OCI-LY3 (cell line): ENCODE measurements around the gene FBXL20.

ENCODE experiments used
- H2AFZ ChIP-seq: fragments of 200-600, 300-600 bp; shearing (Covaris generic); 2 replicates; pipeline ENCODE4 v1.6.0; 2014; ENCODE audit warnings: antibody characterized with exemption, low read depth, low read length
- H3K27ac ChIP-seq: fragments of 200-600, 300-600 bp; sonication (generic); 2 replicates; pipeline ENCODE4 v1.5.1; 2014; ENCODE audit warnings: mild to moderate bottlenecking, low read length, moderate library complexity, mixed read lengths
- H3K27me3 ChIP-seq: fragments of 200-600, 300-600 bp; sonication (generic); 2 replicates; pipeline ENCODE4 v1.6.1; 2014; ENCODE audit warnings: low read depth, low read length, mixed read lengths
- H3K36me3 ChIP-seq: fragments of 200-600, 300-600 bp; sonication (generic); replicated peaks from 2 replicates; pipeline ENCODE3; 2014; ENCODE audit warnings: low read depth, low read length, mixed read lengths
- H3K4me1 ChIP-seq: fragments of 300-600, 200-600 bp; sonication (generic); 2 replicates; pipeline ENCODE4 v1.6.1; 2014; ENCODE audit warnings: low read length, mixed read lengths
- H3K4me2 ChIP-seq: fragments of 200-600, 300-600 bp; sonication (generic); 2 replicates; pipeline ENCODE4 v1.6.1; 2014; ENCODE audit warnings: low read length, mixed read lengths
- H3K4me3 ChIP-seq: fragments of 300-600, 200-600 bp; sonication (generic); 2 replicates; pipeline ENCODE4 v1.5.1; 2014; ENCODE audit warnings: antibody characterized with exemption, mild to moderate bottlenecking, low read length, moderate library complexity
- H3K79me2 ChIP-seq: fragments of 300-600, 200-600 bp; shearing (Covaris generic); 2 replicates; pipeline ENCODE4 v1.6.1; 2014; ENCODE audit warnings: mild to moderate bottlenecking, low read length, mixed read lengths
- H3K9ac ChIP-seq: fragments of 300-600, 200-600 bp; shearing (Covaris generic); 2 replicates; pipeline ENCODE4 v1.6.0; 2014; ENCODE audit warnings: mild to moderate bottlenecking, low read length, moderate library complexity
- H3K9me3 ChIP-seq: fragments of 200-600, 300-600 bp; shearing (Covaris generic); 2 replicates; pipeline ENCODE4 v1.6.1; 2014; ENCODE audit warnings: low read length, mixed read lengths; ENCODE audit not compliant: insufficient read depth
- H4K20me1 ChIP-seq: fragments of 200-600, 300-600 bp; sonication (generic); 2 replicates; pipeline ENCODE4 v1.6.1; 2016; ENCODE audit warnings: low read length, mixed read lengths; ENCODE audit not compliant: insufficient read depth
- CTCF ChIP-seq: fragments of 200-600, 300-600 bp; sonication (generic); IDR thresholded peaks from 2 replicates; pipeline ENCODE4 v1.5.1; 2014; ENCODE audit warnings: antibody characterized with exemption, low read length, low read depth
- EZH2phosphoT487 ChIP-seq: fragments of 200-600 bp; shearing (Covaris generic); IDR thresholded peaks from 2 replicates; pipeline ENCODE4 v1.6.1; 2018; ENCODE audit warnings: antibody characterized with exemption, mixed run types, low read depth

FBXL20 gene

GRCh38 chr17:39231591-39232551 lies 169.6 kb downstream of the FBXL20 start:
- H3K36me3 ChIP-seq = no peaks in the 10 kb centered on the region
- peak overlapping the region; percentile 65 for H3K4me2 ChIP-seq
- no peak overlapping the region for H3K9ac ChIP-seq
- peak overlapping the region; percentile 43 for H3K4me3 ChIP-seq
- H3K4me1 ChIP-seq = peaks cover 13% of the 10 kb centered on the region
- peak overlapping the region; percentile 12 for H2AFZ ChIP-seq
- TF ChIP-seq EZH2phosphoT487 = no peak
- TF ChIP-seq CTCF = peak; percentile 85
- H4K20me1 ChIP-seq = no peaks in the 10 kb centered on the region
- H3K27me3 ChIP-seq = peaks cover 7% of the 10 kb centered on the region; the same call in 1 of the 2 replicates
- no peak overlapping the region for H3K27ac ChIP-seq
- no peaks in the 10 kb centered on the region for H3K79me2 ChIP-seq
- no peaks in the 10 kb centered on the region for H3K9me3 ChIP-seq

DNA sequence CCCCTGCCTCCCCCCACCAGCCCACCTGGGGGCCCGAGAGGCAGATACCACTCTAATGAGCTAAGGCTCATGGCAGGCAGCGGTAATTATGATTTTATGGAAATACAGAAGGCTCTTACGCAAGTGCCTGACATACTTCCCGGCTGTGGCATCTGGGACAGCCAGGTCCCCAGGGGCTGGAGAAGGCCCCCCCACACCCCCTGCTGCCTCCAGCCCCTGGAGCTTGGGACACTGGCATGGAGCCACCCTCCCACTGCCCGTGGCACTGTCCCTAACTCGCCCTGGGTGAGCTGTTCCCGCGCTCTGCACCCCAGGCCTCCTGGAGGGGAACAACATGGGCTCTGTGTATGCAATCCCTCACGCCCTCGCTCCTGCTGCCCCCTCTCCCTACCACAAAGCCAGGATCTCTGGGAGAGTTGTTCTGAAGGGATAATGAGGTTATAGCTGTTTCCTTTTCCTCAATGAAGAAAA lies 170.3 kb downstream of the FBXL20 start:
- Histone ChIP-seq H3K27me3 (peaks cover 7% of the 10 kb centered on the region; the same call in 1 of the 2 replicates), H2AFZ (no peak overlapping the region), H4K20me1 (no peaks in the 10 kb centered on the region), H3K9ac (no peak overlapping the region), H3K36me3 (no peaks in the 10 kb centered on the region), H3K27ac (no peak overlapping the region), H3K79me2 (no peaks in the 10 kb centered on the region), H3K4me2 (no peak overlapping the region), H3K9me3 (no peaks in the 10 kb centered on the region), H3K4me3 (no peak overlapping the region), H3K4me1 (peaks cover 13% of the 10 kb centered on the region)
- no peak for TF ChIP-seq EZH2phosphoT487
- no peak for TF ChIP-seq CTCF

DNA sequence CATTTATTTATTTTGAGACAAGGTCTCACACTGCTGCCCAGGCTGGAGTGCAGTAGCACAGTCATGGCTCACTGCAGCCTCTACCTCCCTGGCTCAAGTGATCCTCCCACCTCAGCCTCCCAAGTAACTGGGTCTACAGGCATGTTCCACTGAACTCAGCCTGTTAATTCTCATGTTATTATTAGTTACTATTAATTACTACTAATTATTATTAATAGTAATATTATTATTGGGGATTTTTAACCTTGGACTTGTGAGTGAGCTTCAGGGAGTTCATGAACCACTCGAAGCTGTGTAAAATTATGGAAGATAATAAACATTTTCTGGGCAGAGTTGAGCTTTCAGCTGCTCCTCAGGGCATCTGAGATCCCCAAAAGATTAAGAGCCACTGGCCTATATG lies 171.1 kb downstream of the FBXL20 start:
- Histone ChIP-seq H3K9me3 (no peaks in the 10 kb centered on the region), H2AFZ (no peak overlapping the region), H3K9ac (no peak overlapping the region), H4K20me1 (no peaks in the 10 kb centered on the region), H3K4me3 (no peak overlapping the region), H3K27ac (no peak overlapping the region), H3K4me2 (no peak overlapping the region), H3K79me2 (no peaks in the 10 kb centered on the region), H3K36me3 (no peaks in the 10 kb centered on the region), H3K27me3 (peaks cover 7% of the 10 kb centered on the region; the same call in 1 of the 2 replicates), H3K4me1 (peaks cover 6% of the 10 kb centered on the region)
- no peak for TF ChIP-seq CTCF
- no peak for TF ChIP-seq EZH2phosphoT487

DNA sequence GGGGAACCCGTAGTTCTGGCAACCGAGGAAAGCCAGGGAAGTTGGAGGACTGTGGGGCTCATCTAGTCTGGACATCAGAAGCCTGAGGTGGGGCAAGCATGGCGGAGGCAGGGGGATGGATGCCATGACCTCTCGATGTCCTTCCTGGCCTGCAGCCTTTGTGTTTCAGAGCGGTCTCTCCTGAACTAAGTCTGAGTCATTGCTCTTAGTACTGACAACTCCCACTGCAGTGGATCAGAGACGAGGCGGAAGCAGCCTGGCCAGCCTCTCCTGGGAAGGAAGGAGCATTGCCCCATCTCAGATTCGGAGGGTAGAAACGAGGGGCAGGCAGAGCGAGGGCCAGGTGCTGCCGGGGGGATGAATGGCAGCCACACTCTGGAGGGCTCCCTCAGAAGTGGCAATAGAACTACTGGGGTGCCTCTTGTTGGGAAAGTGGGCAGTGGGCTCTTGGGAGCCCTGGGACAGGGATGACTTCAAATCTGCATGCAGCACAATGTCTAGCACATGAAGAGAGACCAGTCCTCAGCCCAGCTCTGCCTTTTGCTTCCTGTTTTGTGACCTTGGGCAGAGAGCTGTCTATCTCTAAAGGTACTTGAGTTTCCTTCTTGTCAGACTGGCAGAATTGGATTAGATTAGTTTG lies 172.0 kb downstream of the FBXL20 start:
- Histone ChIP-seq H3K4me1 (peaks cover 6% of the 10 kb centered on the region), H3K79me2 (no peaks in the 10 kb centered on the region), H3K36me3 (no peaks in the 10 kb centered on the region), H3K9ac (no peak overlapping the region), H4K20me1 (no peaks in the 10 kb centered on the region), H3K27me3 (peaks cover 7% of the 10 kb centered on the region; the same call in 1 of the 2 replicates), H3K4me2 (no peak overlapping the region), H3K4me3 (no peak overlapping the region), H2AFZ (no peak overlapping the region), H3K27ac (no peak overlapping the region), H3K9me3 (no peaks in the 10 kb centered on the region)
- no peak for TF ChIP-seq CTCF
- no peak for TF ChIP-seq EZH2phosphoT487
